Measurements from ENCODE around the gene MYO15A. TPM values are rescaled to one million over a fixed set of nuclear protein-coding genes. Genes with fewer than 3 reads are reported as not detected.

MYO15A gene
- total RNA-seq, 1 experiment from 2014 or later, result 0.36 TPM

GRCh38 chr17:18205861-18206260 lies 97.3 kb downstream of the MYO15A start:
- peaks cover 7% of the 10 kb centered on the region; the same call in 1 of the 2 replicates for H3K36me3 ChIP-seq (ENCODE audit: control insufficient read depth, insufficient read depth, low read length)
- no TSS peak for BruUV-seq (replicated peaks)
- TF ChIP-seq TCF7L2 (IDR thresholded peaks at IDR 0.05; ENCODE audit: low read depth, low read length) (no peak), SIN3A (IDR thresholded peaks at IDR 0.05; ENCODE audit: borderline replicate concordance, insufficient read depth, low read depth, low read length) (no peak), POLR2AphosphoS5 (IDR thresholded peaks at IDR 0.05; ENCODE audit: low read depth, low read length) (no peak)
- TF ChIP-seq, protein P1, sequence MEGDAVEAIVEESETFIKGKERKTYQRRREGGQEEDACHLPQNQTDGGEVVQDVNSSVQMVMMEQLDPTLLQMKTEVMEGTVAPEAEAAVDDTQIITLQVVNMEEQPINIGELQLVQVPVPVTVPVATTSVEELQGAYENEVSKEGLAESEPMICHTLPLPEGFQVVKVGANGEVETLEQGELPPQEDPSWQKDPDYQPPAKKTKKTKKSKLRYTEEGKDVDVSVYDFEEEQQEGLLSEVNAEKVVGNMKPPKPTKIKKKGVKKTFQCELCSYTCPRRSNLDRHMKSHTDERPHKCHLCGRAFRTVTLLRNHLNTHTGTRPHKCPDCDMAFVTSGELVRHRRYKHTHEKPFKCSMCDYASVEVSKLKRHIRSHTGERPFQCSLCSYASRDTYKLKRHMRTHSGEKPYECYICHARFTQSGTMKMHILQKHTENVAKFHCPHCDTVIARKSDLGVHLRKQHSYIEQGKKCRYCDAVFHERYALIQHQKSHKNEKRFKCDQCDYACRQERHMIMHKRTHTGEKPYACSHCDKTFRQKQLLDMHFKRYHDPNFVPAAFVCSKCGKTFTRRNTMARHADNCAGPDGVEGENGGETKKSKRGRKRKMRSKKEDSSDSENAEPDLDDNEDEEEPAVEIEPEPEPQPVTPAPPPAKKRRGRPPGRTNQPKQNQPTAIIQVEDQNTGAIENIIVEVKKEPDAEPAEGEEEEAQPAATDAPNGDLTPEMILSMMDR (IDR thresholded peaks at IDR 0.05), result no peak
- TF ChIP-seq, protein P2, sequence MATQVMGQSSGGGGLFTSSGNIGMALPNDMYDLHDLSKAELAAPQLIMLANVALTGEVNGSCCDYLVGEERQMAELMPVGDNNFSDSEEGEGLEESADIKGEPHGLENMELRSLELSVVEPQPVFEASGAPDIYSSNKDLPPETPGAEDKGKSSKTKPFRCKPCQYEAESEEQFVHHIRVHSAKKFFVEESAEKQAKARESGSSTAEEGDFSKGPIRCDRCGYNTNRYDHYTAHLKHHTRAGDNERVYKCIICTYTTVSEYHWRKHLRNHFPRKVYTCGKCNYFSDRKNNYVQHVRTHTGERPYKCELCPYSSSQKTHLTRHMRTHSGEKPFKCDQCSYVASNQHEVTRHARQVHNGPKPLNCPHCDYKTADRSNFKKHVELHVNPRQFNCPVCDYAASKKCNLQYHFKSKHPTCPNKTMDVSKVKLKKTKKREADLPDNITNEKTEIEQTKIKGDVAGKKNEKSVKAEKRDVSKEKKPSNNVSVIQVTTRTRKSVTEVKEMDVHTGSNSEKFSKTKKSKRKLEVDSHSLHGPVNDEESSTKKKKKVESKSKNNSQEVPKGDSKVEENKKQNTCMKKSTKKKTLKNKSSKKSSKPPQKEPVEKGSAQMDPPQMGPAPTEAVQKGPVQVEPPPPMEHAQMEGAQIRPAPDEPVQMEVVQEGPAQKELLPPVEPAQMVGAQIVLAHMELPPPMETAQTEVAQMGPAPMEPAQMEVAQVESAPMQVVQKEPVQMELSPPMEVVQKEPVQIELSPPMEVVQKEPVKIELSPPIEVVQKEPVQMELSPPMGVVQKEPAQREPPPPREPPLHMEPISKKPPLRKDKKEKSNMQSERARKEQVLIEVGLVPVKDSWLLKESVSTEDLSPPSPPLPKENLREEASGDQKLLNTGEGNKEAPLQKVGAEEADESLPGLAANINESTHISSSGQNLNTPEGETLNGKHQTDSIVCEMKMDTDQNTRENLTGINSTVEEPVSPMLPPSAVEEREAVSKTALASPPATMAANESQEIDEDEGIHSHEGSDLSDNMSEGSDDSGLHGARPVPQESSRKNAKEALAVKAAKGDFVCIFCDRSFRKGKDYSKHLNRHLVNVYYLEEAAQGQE (IDR thresholded peaks at IDR 0.05; ENCODE audit: insufficient read depth in 1 of 2, low read depth in 2 of 2, low read length in 1 of 2), result no peak
- H3K4me1 ChIP-seq (ENCODE audit: control insufficient read depth, insufficient read depth, low read length), result no peaks in the 10 kb centered on the region
- CTCF ChIA-PET, result no interaction called here
- H3K4me3 ChIP-seq (ENCODE audit: low read depth in 2 of 2, low read length in 2 of 2), result no peak overlapping the region
- ATAC-seq (no peak), DNase-seq (ENCODE audit: low read depth, low spot score) (no peak)
- no peaks in the 10 kb centered on the region for H3K9me3 ChIP-seq (ENCODE audit: control insufficient read depth, insufficient read depth, low read depth, low read length)
- POLR2A ChIA-PET, result no interaction called here
- no peak overlapping the region for H3K27ac ChIP-seq (ENCODE audit: low read length)
- in situ Hi-C loops (cut with HindIII; ENCODE audit: low pct_unique_long_range_greater_than_20kb, low sequenced_read_pairs), result no loop called here
- intact Hi-C loops (cut with micrococcal nuclease; ENCODE audit: unreplicated experiment), result no loop called here
- H3K27me3 ChIP-seq (ENCODE audit: control insufficient read depth, insufficient read depth, low read length), result no peaks in the 10 kb centered on the region

GRCh38 chr17:18206962-18207361 lies 98.4 kb downstream of the MYO15A start:
- CTCF ChIA-PET, result no interaction called here
- POLR2A ChIA-PET, result no interaction called here
- no peak for ATAC-seq
- Histone ChIP-seq H3K27me3 (ENCODE audit: control insufficient read depth, insufficient read depth, low read length) (no peaks in the 10 kb centered on the region), H3K36me3 (ENCODE audit: control insufficient read depth, insufficient read depth, low read length) (peaks cover 7% of the 10 kb centered on the region; the same call in 1 of the 2 replicates), H3K4me1 (ENCODE audit: control insufficient read depth, insufficient read depth, low read length) (no peaks in the 10 kb centered on the region), H3K4me3 (ENCODE audit: low read depth in 2 of 2, low read length in 2 of 2) (no peak overlapping the region), H3K27ac (ENCODE audit: low read length) (no peak overlapping the region), H3K9me3 (ENCODE audit: control insufficient read depth, insufficient read depth, low read depth, low read length) (no peaks in the 10 kb centered on the region)
- in situ Hi-C loops (cut with HindIII; ENCODE audit: low pct_unique_long_range_greater_than_20kb, low sequenced_read_pairs) (no loop called here), intact Hi-C loops (cut with micrococcal nuclease; ENCODE audit: unreplicated experiment) (no loop called here)
- TF ChIP-seq, protein P2 (IDR thresholded peaks at IDR 0.05; ENCODE audit: insufficient read depth in 1 of 2, low read depth in 2 of 2, low read length in 1 of 2), result no peak
- TF ChIP-seq TCF7L2 (IDR thresholded peaks at IDR 0.05; ENCODE audit: low read depth, low read length) (no peak), SIN3A (IDR thresholded peaks at IDR 0.05; ENCODE audit: borderline replicate concordance, insufficient read depth, low read depth, low read length) (no peak), POLR2AphosphoS5 (IDR thresholded peaks at IDR 0.05; ENCODE audit: low read depth, low read length) (no peak)
- TF ChIP-seq, protein P1 (IDR thresholded peaks at IDR 0.05), result no peak
- no peak for DNase-seq (ENCODE audit: low read depth, low spot score)
- BruUV-seq (replicated peaks), result no TSS peak

All from Panc1 (cell line).